WTC11 (cell line): ENCODE data around the gene FRMD4B.

Experiments used
- ATF2 ChIP-seq: sonication (generic); formaldehyde crosslinking; IDR thresholded peaks from 2 replicates; pipeline ENCODE4 v1.8.1; 2022; ENCODE audit warnings: low read depth, missing genetic modification reagents, borderline replicate concordance
- CTCF ChIP-seq: fragments of 200-600 bp; IDR thresholded peaks from 2 replicates; pipeline ENCODE4 v1.8.0; 2022; ENCODE audit warnings: antibody characterized with exemption
- MAX ChIP-seq: sonication (generic); formaldehyde crosslinking; IDR thresholded peaks from 2 replicates; pipeline ENCODE4 v1.8.0; 2022; ENCODE audit warnings: mild to moderate bottlenecking, missing genetic modification reagents
- SP1 ChIP-seq: sonication (generic); formaldehyde crosslinking; conservative IDR thresholded peaks from 2 replicates; pipeline ENCODE4 v1.8.1; 2022; ENCODE audit warnings: missing genetic modification reagents
- TEAD4 ChIP-seq: sonication (generic); formaldehyde crosslinking; IDR thresholded peaks from 2 replicates; pipeline ENCODE4 v1.8.0; 2022; ENCODE audit warnings: mild to moderate bottlenecking, missing genetic modification reagents
- TP53 ChIP-seq: sonication (generic); formaldehyde crosslinking; IDR thresholded peaks from 2 replicates; pipeline ENCODE4 v1.8.1; 2023; ENCODE audit warnings: mild to moderate bottlenecking, missing genetic modification reagents
- ZNF281 ChIP-seq: sonication (generic); formaldehyde crosslinking; IDR thresholded peaks from 2 replicates; pipeline ENCODE4 v1.8.0; 2023; ENCODE audit warnings: mild to moderate bottlenecking, missing genetic modification reagents

GRCh38 chr3:69160525-69160924 lies 225.4 kb downstream of the FRMD4B start:
- TF ChIP-seq TEAD4 (CRISPR knock-in tag) (no peak), ATF2 (CRISPR knock-in tag) (no peak), MAX (CRISPR knock-in tag) (no peak), TP53 (CRISPR knock-in tag) (no peak), SP1 (CRISPR knock-in tag) (no peak), ZNF281 (CRISPR knock-in tag) (no peak), CTCF (no peak)
